ENCODE data around the gene THAP4.

DNA sequence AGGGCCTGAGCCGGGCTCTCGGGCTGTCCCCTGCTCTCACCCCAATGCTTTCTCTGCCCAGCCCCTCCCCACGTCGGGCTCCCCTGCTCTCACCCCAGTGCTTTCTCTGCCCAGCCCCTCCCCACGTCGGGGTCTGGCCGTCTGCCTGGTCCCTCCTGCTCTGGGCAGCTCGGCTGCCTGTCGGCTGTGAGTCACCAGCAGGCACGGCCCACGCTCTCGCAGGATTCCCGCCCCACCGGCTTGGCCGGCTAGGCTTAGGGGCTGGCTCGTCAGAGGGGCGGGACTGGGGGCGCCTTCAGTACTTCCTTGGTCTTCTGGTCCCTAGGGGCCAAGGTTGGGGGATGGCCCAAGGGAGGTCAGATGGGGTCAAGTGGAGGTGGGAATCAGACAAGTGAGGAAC lies 75.1 kb downstream of the THAP4 start:
- TF ChIP-seq, protein P1, sequence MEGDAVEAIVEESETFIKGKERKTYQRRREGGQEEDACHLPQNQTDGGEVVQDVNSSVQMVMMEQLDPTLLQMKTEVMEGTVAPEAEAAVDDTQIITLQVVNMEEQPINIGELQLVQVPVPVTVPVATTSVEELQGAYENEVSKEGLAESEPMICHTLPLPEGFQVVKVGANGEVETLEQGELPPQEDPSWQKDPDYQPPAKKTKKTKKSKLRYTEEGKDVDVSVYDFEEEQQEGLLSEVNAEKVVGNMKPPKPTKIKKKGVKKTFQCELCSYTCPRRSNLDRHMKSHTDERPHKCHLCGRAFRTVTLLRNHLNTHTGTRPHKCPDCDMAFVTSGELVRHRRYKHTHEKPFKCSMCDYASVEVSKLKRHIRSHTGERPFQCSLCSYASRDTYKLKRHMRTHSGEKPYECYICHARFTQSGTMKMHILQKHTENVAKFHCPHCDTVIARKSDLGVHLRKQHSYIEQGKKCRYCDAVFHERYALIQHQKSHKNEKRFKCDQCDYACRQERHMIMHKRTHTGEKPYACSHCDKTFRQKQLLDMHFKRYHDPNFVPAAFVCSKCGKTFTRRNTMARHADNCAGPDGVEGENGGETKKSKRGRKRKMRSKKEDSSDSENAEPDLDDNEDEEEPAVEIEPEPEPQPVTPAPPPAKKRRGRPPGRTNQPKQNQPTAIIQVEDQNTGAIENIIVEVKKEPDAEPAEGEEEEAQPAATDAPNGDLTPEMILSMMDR (IDR thresholded peaks at IDR 0.05), result no peak
- no peak for TF ChIP-seq POLR2A (IDR thresholded peaks at IDR 0.05)
